NOMO-1 treated with dmso at 0.1 percent for 144 hours (cell line): Measurements from ENCODE around the gene GFY.
A peak's percentile ranks its signal among the peaks of the same experiment; 100 is the strongest.

Experiments
- DNase-seq: peaks from one replicate; lab custom pipeline; 2025; ENCODE audit not compliant: unreplicated experiment; lab: John Stamatoyannopoulos, UW

The GFY gene

GRCh38 chr19:49408816-49409440 is 16.3 kb upstream of the GFY start:
- DNase-seq, result no peak

GRCh38 chr19:49409441-49410029 is 15.7 kb upstream of the GFY start:
- DNase-seq, result peak; percentile 67

- no peak for DNase-seq
Observed at GRCh38 chr19:49411681-49412326, 13.4 kb upstream of the GFY start.

- DNase-seq, result no peak
Observed at GRCh38 chr19:49413348-49413747, 11.8 kb upstream of the GFY start.

GRCh38 chr19:49414256-49414655 is 10.9 kb upstream of the GFY start:
- DNase-seq, result no peak

GRCh38 chr19:49415102-49415809 is 9.9 kb upstream of the GFY start:
- DNase-seq, result no peak

- no peak for DNase-seq
Observed at GRCh38 chr19:49415810-49416200, 9.4 kb upstream of the GFY start.

GRCh38 chr19:49417088-49417487 is 8.1 kb upstream of the GFY start:
- no peak for DNase-seq

- no peak for DNase-seq
Observed at GRCh38 chr19:49418511-49418910, 6.7 kb upstream of the GFY start.

GRCh38 chr19:49419173-49419572 is 6.0 kb upstream of the GFY start:
- DNase-seq, result no peak

GRCh38 chr19:49420227-49420626 is 5.0 kb upstream of the GFY start:
- no peak for DNase-seq

GRCh38 chr19:49421039-49421877 is 3.9 kb upstream of the GFY start:
- peak; percentile 48 for DNase-seq

GRCh38 chr19:49421878-49422202 is 3.3 kb upstream of the GFY start:
- DNase-seq, result no peak

- peak; percentile 81 for DNase-seq
Observed at GRCh38 chr19:49422407-49423070, 2.6 kb upstream of the GFY start.

GRCh38 chr19:49423071-49423984 is 1.9 kb upstream of the GFY start, which contains the start of gene PTH2:
Gene PTH2 (minus strand): TSS chr19:49423441. CDS start chr19:49423339, 102 bp downstream.
- no peak for DNase-seq

- no peak for DNase-seq
Observed at GRCh38 chr19:49423985-49424303, 1.2 kb upstream of the GFY start.

GRCh38 chr19:49425922-49426592 is 869 bp downstream of the GFY start:
- DNase-seq, result no peak

- DNase-seq, result no peak
Observed at GRCh38 chr19:49427339-49427738, 2.2 kb downstream of the GFY start.

GRCh38 chr19:49427855-49428546 is 2.8 kb downstream of the GFY start:
- DNase-seq, result no peak
